Thoracic aorta (tissue), 2 donors: ENCODE results near the gene FBXW4. TPM values are rescaled to one million over a fixed set of nuclear protein-coding genes. Genes with fewer than 3 reads are reported as not detected.

ENCODE experiments used
- ATAC-seq: fragments of 150-250 bp; one replicate; pipeline ENCODE4 v1.8.0; 2017; ENCODE audit warnings: low read depth; ENCODE audit not compliant: insufficient number of reproducible peaks, low FRiP score
- DNase-seq: peaks from one replicate; pipeline ENCODE4 v3.0.0-alpha.2; 2020; ENCODE audit warnings: low spot score
- H3K27ac ChIP-seq, 2 donors: fragments of 200-600 bp; sonication (generic); 1 replicate in 1 of 2; 2 replicates in 1 of 2; pipeline ENCODE4 v1.5.1; 2016; ENCODE audit warnings: mild to moderate bottlenecking in 2 of 2, moderate library complexity in 2 of 2
- H3K27me3 ChIP-seq: fragments of 200-600 bp; sonication (generic); replicated peaks from 2 replicates; pipeline ENCODE4 v1.6.0; 2016; ENCODE audit warnings: mild to moderate bottlenecking; ENCODE audit not compliant: insufficient read depth
- H3K36me3 ChIP-seq: fragments of 200-600 bp; sonication (generic); one replicate; pipeline ENCODE4 v1.5.1; 2016
- H3K4me1 ChIP-seq, 2 donors: fragments of 200-600 bp; sonication (generic); 1 replicate in 1 of 2; 2 replicates in 1 of 2; pipeline versions ENCODE4 v1.5.1 to v1.6.0; 2016; ENCODE audit warnings: low read depth in 2 of 2, mild to moderate bottlenecking in 1 of 2; ENCODE audit not compliant: control insufficient read depth in 1 of 2
- H3K4me3 ChIP-seq: fragments of 200-600 bp; sonication (generic); 2 replicates; pipeline ENCODE4 v1.5.1; 2016; ENCODE audit warnings: mild to moderate bottlenecking
- H3K9me3 ChIP-seq: fragments of 200-600 bp; sonication (generic); 2 replicates; pipeline ENCODE4 v1.5.1; 2016
- total RNA-seq, 2 donors: library from RNA; depleted of rRNA; stranded (reverse); fragments of >200 nt; gene quantifications; one replicate each; pipeline versions ENCODE4 v1.1.0 to v1.2.3, GENCODE V29; 2016
- TF ChIP-seq, protein P1 (sequence below): fragments of 200-600 bp; sonication (generic); IDR thresholded peaks from one replicate; pipeline ENCODE4 v1.5.1; 2019; ENCODE audit warnings: antibody characterized with exemption

FBXW4 gene
- total RNA-seq, 2 donors from 2014 or later: 64.3 to 88.5 TPM

DNA sequence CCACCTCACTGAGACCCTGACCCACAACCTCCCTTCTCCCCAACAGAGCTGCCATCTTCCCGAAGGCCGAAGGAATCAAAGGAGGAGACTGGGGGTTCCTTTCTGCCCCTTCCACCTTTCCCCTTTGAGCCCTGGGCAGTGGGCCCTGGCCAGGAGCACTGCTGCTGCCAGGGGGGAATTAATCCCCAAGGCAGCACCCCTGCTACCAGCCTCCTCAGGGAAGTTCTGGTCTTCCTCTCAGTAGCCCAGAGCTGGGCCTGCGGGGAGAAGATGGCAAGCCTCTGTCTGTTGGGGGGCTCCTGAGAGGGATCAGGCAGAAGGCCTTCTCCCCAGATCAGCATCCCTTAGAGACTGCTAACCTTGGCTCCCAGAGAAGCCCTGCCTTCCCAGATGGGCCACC lies 81.3 kb downstream of the FBXW4 start:
- DNase-seq (no peak), ATAC-seq (no peak)
- Histone ChIP-seq H3K4me3 (no peak overlapping the region), H3K36me3 (peaks cover 38% of the 10 kb centered on the region), H3K27me3 (no peaks in the 10 kb centered on the region), H3K9me3 (no peaks in the 10 kb centered on the region), H3K4me1 (no peaks in the 10 kb centered on the region), H3K27ac (no peak overlapping the region)
- TF ChIP-seq, protein P1, sequence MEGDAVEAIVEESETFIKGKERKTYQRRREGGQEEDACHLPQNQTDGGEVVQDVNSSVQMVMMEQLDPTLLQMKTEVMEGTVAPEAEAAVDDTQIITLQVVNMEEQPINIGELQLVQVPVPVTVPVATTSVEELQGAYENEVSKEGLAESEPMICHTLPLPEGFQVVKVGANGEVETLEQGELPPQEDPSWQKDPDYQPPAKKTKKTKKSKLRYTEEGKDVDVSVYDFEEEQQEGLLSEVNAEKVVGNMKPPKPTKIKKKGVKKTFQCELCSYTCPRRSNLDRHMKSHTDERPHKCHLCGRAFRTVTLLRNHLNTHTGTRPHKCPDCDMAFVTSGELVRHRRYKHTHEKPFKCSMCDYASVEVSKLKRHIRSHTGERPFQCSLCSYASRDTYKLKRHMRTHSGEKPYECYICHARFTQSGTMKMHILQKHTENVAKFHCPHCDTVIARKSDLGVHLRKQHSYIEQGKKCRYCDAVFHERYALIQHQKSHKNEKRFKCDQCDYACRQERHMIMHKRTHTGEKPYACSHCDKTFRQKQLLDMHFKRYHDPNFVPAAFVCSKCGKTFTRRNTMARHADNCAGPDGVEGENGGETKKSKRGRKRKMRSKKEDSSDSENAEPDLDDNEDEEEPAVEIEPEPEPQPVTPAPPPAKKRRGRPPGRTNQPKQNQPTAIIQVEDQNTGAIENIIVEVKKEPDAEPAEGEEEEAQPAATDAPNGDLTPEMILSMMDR: no peak

DNA sequence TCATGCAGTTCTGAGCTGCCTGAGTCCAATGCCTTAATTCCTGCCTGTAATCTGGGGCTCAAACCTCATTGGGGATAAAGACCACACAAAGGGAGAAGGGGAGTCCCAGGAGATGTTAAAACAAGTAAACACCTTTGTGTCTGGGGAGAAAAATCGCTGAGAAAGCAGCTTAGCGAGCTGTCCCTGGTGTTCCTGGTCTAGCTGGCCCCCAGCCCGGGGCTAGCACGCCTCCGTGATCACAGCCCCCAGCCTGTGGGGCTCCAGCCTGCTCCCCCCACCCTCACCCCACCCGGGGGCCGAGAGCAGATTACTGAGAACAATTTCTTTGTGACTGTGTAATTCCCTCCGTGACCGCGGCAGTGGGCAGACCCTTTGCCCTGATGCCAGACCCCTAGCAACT lies 82.1 kb downstream of the FBXW4 start:
- H3K4me1 ChIP-seq: no peaks in the 10 kb centered on the region
- DNase-seq (no peak), ATAC-seq (no peak)
- TF ChIP-seq, protein P1: no peak
- peaks cover 38% of the 10 kb centered on the region for H3K36me3 ChIP-seq
- no peak overlapping the region for H3K27ac ChIP-seq
- H3K4me3 ChIP-seq: no peak overlapping the region
- no peaks in the 10 kb centered on the region for H3K27me3 ChIP-seq
- no peaks in the 10 kb centered on the region for H3K9me3 ChIP-seq

DNA sequence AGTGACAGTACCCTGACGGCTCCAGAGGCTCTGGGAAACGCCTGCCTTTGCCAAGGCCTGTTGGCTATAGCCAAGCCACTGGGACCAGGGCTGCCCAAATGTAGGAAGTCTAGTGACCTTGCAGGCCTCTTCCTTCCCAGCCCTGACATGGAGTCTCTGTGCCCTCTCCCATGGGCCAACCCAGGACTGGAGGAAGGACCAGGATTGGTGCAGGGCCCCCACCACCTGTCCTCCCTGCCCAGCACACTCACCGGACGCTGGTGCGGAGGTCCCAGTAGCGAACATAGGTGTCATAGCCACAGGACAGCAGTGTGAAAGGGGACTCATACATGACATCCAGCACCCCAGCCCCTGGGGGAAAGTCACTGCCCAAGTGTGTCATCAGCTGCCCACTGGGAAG lies 82.9 kb downstream of the FBXW4 start:
- no peaks in the 10 kb centered on the region for H3K4me1 ChIP-seq
- DNase-seq (no peak), ATAC-seq (no peak)
- no peaks in the 10 kb centered on the region for H3K27me3 ChIP-seq
- H3K27ac ChIP-seq: no peak overlapping the region
- H3K9me3 ChIP-seq: no peaks in the 10 kb centered on the region
- H3K4me3 ChIP-seq: no peak overlapping the region
- H3K36me3 ChIP-seq: peaks cover 41% of the 10 kb centered on the region
- TF ChIP-seq, protein P1: no peak

DNA sequence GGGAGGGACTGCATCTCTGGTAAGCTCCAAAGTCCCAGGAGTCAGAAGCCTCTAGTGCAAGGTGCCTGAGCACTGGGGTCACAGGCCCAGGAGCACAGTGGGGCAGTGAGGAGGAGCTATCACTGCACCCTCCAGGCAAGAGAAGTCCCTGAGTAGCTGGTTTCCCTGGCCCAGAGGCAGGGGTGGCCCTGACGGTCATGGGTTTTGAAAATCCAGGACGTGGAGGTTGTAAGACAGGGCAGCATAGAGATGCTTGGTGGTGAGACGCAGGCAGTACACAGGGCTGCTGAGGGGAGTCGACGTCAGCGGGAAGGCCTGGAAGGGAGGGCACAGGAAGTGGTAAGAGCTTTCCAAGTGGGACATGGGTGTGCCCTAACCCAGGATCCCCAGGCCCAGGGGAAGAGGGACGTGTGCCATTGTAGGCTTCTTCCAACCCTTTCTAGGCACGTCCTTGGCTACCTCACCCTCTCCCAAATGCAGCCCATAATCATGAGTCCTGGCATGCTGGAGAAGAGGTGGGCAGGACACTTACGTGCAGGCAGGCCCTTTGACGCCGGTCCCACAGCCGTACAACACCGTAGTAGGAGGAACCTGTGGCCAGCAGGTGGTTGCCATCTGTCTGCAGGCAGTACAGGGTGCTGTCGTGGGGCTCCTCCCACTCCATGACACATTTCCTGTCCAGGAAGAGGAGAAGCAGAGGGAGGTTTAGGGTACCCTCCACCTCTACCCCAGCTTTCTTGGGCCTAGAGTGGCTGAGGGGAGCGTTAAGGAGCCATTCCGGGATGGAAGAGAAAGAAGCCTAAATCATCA lies 83.7 kb downstream of the FBXW4 start:
- DNase-seq: no peak
- H3K9me3 ChIP-seq: no peaks in the 10 kb centered on the region
- H3K4me1 ChIP-seq: no peaks in the 10 kb centered on the region
- TF ChIP-seq, protein P1: no peak
- H3K27ac ChIP-seq: no peak overlapping the region
- peaks cover 42% of the 10 kb centered on the region for H3K36me3 ChIP-seq
- no peak overlapping the region for H3K4me3 ChIP-seq
- ATAC-seq: no peak
- H3K27me3 ChIP-seq: no peaks in the 10 kb centered on the region

DNA sequence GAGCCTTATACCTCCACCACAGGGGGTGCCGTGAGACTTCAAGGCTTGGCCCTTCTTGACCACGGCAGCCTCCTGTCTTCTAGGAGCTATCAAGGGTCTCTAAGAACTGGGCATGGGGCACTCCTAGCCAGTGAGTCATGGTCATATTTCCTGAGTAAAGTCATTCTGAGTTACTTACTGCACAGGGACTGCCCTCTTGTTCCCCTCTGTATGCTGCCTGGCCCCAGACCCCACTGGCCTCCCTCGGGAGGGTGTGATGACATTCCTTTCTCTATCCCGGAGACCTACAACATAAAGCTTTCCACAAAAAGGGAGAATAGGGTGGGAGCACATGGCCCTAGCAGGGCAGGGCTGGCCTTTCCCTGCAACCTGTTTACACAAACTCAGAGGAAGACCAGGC lies 85.5 kb downstream of the FBXW4 start:
- no peak for ATAC-seq
- no peak overlapping the region for H3K4me3 ChIP-seq
- H3K36me3 ChIP-seq: peaks cover 42% of the 10 kb centered on the region
- TF ChIP-seq, protein P1: no peak
- no peaks in the 10 kb centered on the region for H3K27me3 ChIP-seq
- no peak overlapping the region for H3K27ac ChIP-seq
- H3K9me3 ChIP-seq: no peaks in the 10 kb centered on the region
- DNase-seq: no peak
- H3K4me1 ChIP-seq: no peaks in the 10 kb centered on the region
